ENCODE data around the gene FAM229B. TPM values are rescaled to one million over a fixed set of nuclear protein-coding genes. Genes with fewer than 3 reads are reported as not detected.

FAM229B gene
- total RNA-seq, 1 donor = 11.6 TPM

GRCh38 chr6:112054001-112054400 is 33.4 kb upstream of the FAM229B start, which contains the start of gene CCN6:
CCN6 (plus strand) TSS chr6:112054104; CDS start chr6:112054358, 254 bp downstream.
- H3K9me3 ChIP-seq (ENCODE audit: low read depth, low read length) = no peaks in the 10 kb centered on the region
- H3K4me1 ChIP-seq (ENCODE audit: insufficient read depth, low read length) = no peaks in the 10 kb centered on the region
- H2AFZ ChIP-seq (ENCODE audit: low read length) = peak within 1 kb of the TSS; percentile 94
- no peaks in the 10 kb centered on the region for H3K79me2 ChIP-seq (ENCODE audit: insufficient read depth, low read length)
- peak within 1 kb of the TSS; percentile 52 for H3K4me3 ChIP-seq (ENCODE audit: insufficient read depth, low read length)
- no peak within 1 kb of the TSS for H3K27ac ChIP-seq (ENCODE audit: low read depth, low read length)
- DNase-seq (ENCODE audit: insufficient read length, low spot score, missing footprints) = peak; percentile 27
- no peak for TF ChIP-seq CTCF (IDR thresholded peaks at IDR 0.05; ENCODE audit: extremely low read depth, low read depth, low read length)
- H4K20me1 ChIP-seq (ENCODE audit: insufficient read depth, low read length) = no peaks in the 10 kb centered on the region
- no peaks in the 10 kb centered on the region for H3K27me3 ChIP-seq (ENCODE audit: insufficient read depth, low read length)
- no peaks in the 10 kb centered on the region for H3K36me3 ChIP-seq (ENCODE audit: insufficient read depth, low read length)
- peak within 1 kb of the TSS; percentile 66 for H3K4me2 ChIP-seq (ENCODE audit: insufficient read depth, low read length)

- H3K4me3 ChIP-seq (ENCODE audit: insufficient read depth, low read length) = peak overlapping the region; percentile 52
- no peaks in the 10 kb centered on the region for H3K79me2 ChIP-seq (ENCODE audit: insufficient read depth, low read length)
- no peaks in the 10 kb centered on the region for H3K36me3 ChIP-seq (ENCODE audit: insufficient read depth, low read length)
- no peaks in the 10 kb centered on the region for H3K9me3 ChIP-seq (ENCODE audit: low read depth, low read length)
- H3K27me3 ChIP-seq (ENCODE audit: insufficient read depth, low read length) = no peaks in the 10 kb centered on the region
- no peaks in the 10 kb centered on the region for H4K20me1 ChIP-seq (ENCODE audit: insufficient read depth, low read length)
- no peak overlapping the region for H3K27ac ChIP-seq (ENCODE audit: low read depth, low read length)
- no peaks in the 10 kb centered on the region for H3K4me1 ChIP-seq (ENCODE audit: insufficient read depth, low read length)
- H2AFZ ChIP-seq (ENCODE audit: low read length) = peak overlapping the region; percentile 94
- TF ChIP-seq CTCF (IDR thresholded peaks at IDR 0.05; ENCODE audit: extremely low read depth, low read depth, low read length) = no peak
- H3K4me2 ChIP-seq (ENCODE audit: insufficient read depth, low read length) = peak overlapping the region; percentile 66
- peak; percentile 73 for DNase-seq (ENCODE audit: insufficient read length, low spot score, missing footprints)
These were observed 32.7 kb upstream of the FAM229B start for GRCh38 chr6:112054555-112055190.

- Histone ChIP-seq H3K27ac (ENCODE audit: low read depth, low read length) (no peak overlapping the region), H2AFZ (ENCODE audit: low read length) (no peak overlapping the region)
- DNase-seq (ENCODE audit: insufficient read length, low spot score, missing footprints) = peak; percentile 3
These were observed 29.0 kb upstream of the FAM229B start for GRCh38 chr6:112058243-112059032.

More at GRCh38 chr6:112058243-112059032, 29.0 kb upstream of the FAM229B start:
- no peaks in the 10 kb centered on the region for H3K36me3 ChIP-seq (ENCODE audit: insufficient read depth, low read length)
- H3K79me2 ChIP-seq (ENCODE audit: insufficient read depth, low read length) = no peaks in the 10 kb centered on the region
- H3K4me3 ChIP-seq (ENCODE audit: insufficient read depth, low read length) = no peak overlapping the region
- no peaks in the 10 kb centered on the region for H3K27me3 ChIP-seq (ENCODE audit: insufficient read depth, low read length)
- H4K20me1 ChIP-seq (ENCODE audit: insufficient read depth, low read length) = no peaks in the 10 kb centered on the region
- H3K4me1 ChIP-seq (ENCODE audit: insufficient read depth, low read length) = peaks cover 6% of the 10 kb centered on the region
- no peak for TF ChIP-seq CTCF (IDR thresholded peaks at IDR 0.05; ENCODE audit: extremely low read depth, low read depth, low read length)
- H3K4me2 ChIP-seq (ENCODE audit: insufficient read depth, low read length) = no peak overlapping the region
- H3K9me3 ChIP-seq (ENCODE audit: low read depth, low read length) = no peaks in the 10 kb centered on the region
